HCT116 (cell line): ENCODE measurements around the gene NET1. TPM values are rescaled to one million over a fixed set of nuclear protein-coding genes. Genes with fewer than 3 reads are reported as not detected.

Source experiments
- ATAC-seq: fragments of 200-7000 bp; cut with Tn5 transposase; 2 replicates; pipeline ENCODE4 v1.9.1; 2020; ENCODE audit warnings: mild to moderate bottlenecking, moderate library complexity
- BruUV-seq: library from RNA; stranded (reverse); fragments of 400-500 nt; replicated peaks from 2 replicates; lab custom pipeline; 2021; lab: Mats Ljungman, UMichigan
- CTCF ChIA-PET: fragments of 300-600 bp; sonication (Branson Sonifier 250); formaldehyde crosslinking; loops from one replicate; lab custom pipeline; 2021; ENCODE audit warnings: antibody characterized with exemption; lab: Charles Lee
- POLR2A ChIA-PET: fragments of 300-600, 350-600 bp; sonication (Branson Sonifier 250); formaldehyde crosslinking; loops from one replicate; lab custom pipeline; 2021; ENCODE audit warnings: antibody characterized with exemption; lab: Charles Lee
- RAD21 ChIA-PET, 2 experiments: fragments of 300-600 bp; sonication (Branson Sonifier 250); formaldehyde crosslinking; loops; one replicate each; lab custom pipeline; 2023; ENCODE audit warnings: low total read pairs in 2 of 2; ENCODE audit not compliant: uncharacterized antibody in 2 of 2, unreplicated experiment in 2 of 2, low non-redundant PET in 1 of 2; lab: Charles Lee
- DNase-seq: peaks from one replicate; pipeline ENCODE4 v3.0.0-alpha.2; 2010; ENCODE audit warnings: low read depth, low spot score
- H2AFZ ChIP-seq: fragments of 200-600 bp; shearing (Covaris generic), sonication (generic); 2 replicates; pipeline ENCODE4 v1.6.1; 2017; ENCODE audit warnings: low read depth, mixed run types, mixed read lengths, antibody characterized with exemption, low read length; ENCODE audit not compliant: poor library complexity, severe bottlenecking
- H3K27ac ChIP-seq: 2 replicates; pipeline ENCODE4 v1.5.1; 2012; ENCODE audit warnings: low read depth, low read length
- H3K27me3 ChIP-seq: fragments of 200-600 bp; sonication (generic); 2 replicates; pipeline ENCODE4 v1.6.1; 2016; ENCODE audit warnings: mixed run types, low read length, mixed read lengths; ENCODE audit not compliant: insufficient read depth
- H3K36me3 ChIP-seq, 2 experiments: fragments of 200-500 bp in 1 of 2; fragments of 200-600 bp in 1 of 2; sonication (Bioruptor generic) in 1 of 2; sonication (generic) in 1 of 2; 2 replicates each; pipeline versions ENCODE4 v1.5.1 to v1.6.1; 2014 to 2016; ENCODE audit warnings: low read length in 2 of 2, inconsistent platforms in 1 of 2, mixed read lengths in 1 of 2, mixed run types in 1 of 2; ENCODE audit not compliant: insufficient read depth in 2 of 2, control insufficient read depth in 1 of 2
- H3K4me1 ChIP-seq, 2 experiments: fragments of 200-600 bp in 1 of 2; sonication (generic) in 1 of 2; 2 replicates each; pipeline versions ENCODE4 v1.5.1 to v1.6.1; 2012 to 2017; ENCODE audit warnings: low read length in 2 of 2, inconsistent platforms in 1 of 2, mild to moderate bottlenecking in 1 of 2, mixed read lengths in 1 of 2, mixed run types in 1 of 2, moderate library complexity in 1 of 2; ENCODE audit not compliant: insufficient read depth in 2 of 2, control insufficient read depth in 1 of 2
- H3K4me2 ChIP-seq: fragments of 200-600 bp; sonication (generic); 2 replicates; pipeline ENCODE4 v1.6.1; 2017; ENCODE audit warnings: mixed run types, low read length, mixed read lengths
- H3K4me3 ChIP-seq, 2 experiments: fragments of 200-600 bp in 1 of 2; sonication (generic) in 1 of 2; replicated peaks in 1 of 2; 2 replicates each; pipeline ENCODE4 v1.5.1; 2011 to 2016; ENCODE audit warnings: low read length in 2 of 2, control low read depth in 1 of 2, low read depth in 1 of 2, mild to moderate bottlenecking in 1 of 2, mixed read lengths in 1 of 2, mixed run types in 1 of 2
- H3K79me2 ChIP-seq: fragments of 200-600 bp; sonication (generic); 2 replicates; pipeline ENCODE4 v1.6.1; 2017; ENCODE audit warnings: mild to moderate bottlenecking, mixed run types, low read length, moderate library complexity, mixed read lengths; ENCODE audit not compliant: insufficient read depth
- H3K9ac ChIP-seq: fragments of 200-600 bp; sonication (generic); 2 replicates; pipeline ENCODE4 v1.6.1; 2016; ENCODE audit warnings: low read length, mixed read lengths
- H3K9me2 ChIP-seq: fragments of 200-600 bp; sonication (generic), shearing (Covaris generic); 2 replicates; pipeline ENCODE4 v1.6.1; 2017; ENCODE audit warnings: mixed run types, mild to moderate bottlenecking, moderate library complexity; ENCODE audit not compliant: insufficient read depth
- H3K9me3 ChIP-seq, 2 experiments: fragments of 200-500 bp in 1 of 2; fragments of 200-600 bp in 1 of 2; sonication (Bioruptor generic) in 1 of 2; sonication (generic) in 1 of 2; 2 replicates each; pipeline ENCODE4 v1.6.1; 2014 to 2017; ENCODE audit warnings: low read length in 2 of 2, mixed read lengths in 2 of 2, inconsistent platforms in 1 of 2, low read depth in 1 of 2, mild to moderate bottlenecking in 1 of 2, mixed run types in 1 of 2, moderate library complexity in 1 of 2; ENCODE audit not compliant: control insufficient read depth in 1 of 2, insufficient read depth in 1 of 2
- H4K20me1 ChIP-seq: fragments of 200-600 bp; sonication (generic), shearing (Covaris generic); 2 replicates; pipeline ENCODE4 v1.6.1; 2017; ENCODE audit warnings: mixed run types, mild to moderate bottlenecking, moderate library complexity; ENCODE audit not compliant: insufficient read depth
- CTCF ChIP-seq, 3 experiments: fragments of 200-600 bp in 1 of 3; sonication (generic) in 1 of 3; IDR thresholded peaks in 2 of 3; conservative IDR thresholded peaks in 1 of 3; 2 replicates each; pipeline ENCODE4 v1.5.1; 2012 to 2017; ENCODE audit warnings: low read depth in 2 of 3, low read length in 2 of 3, antibody characterized with exemption in 1 of 3, borderline replicate concordance in 1 of 3, control low read depth in 1 of 3, mild to moderate bottlenecking in 1 of 3, mixed read lengths in 1 of 3, mixed run types in 1 of 3, moderate library complexity in 1 of 3; ENCODE audit not compliant: insufficient read depth in 1 of 3
- POLR2A ChIP-seq: IDR thresholded peaks from 2 replicates; pipeline ENCODE4 v1.7.0; 2011; ENCODE audit warnings: borderline replicate concordance; ENCODE audit not compliant: insufficient read depth, insufficient read length; ENCODE audit errors: extremely low read depth
- POLR2AphosphoS5 ChIP-seq: IDR thresholded peaks from 2 replicates; pipeline ENCODE4 v1.6.1; 2011; ENCODE audit warnings: mild to moderate bottlenecking, low read depth, low read length, moderate library complexity
- SP1 ChIP-seq: IDR thresholded peaks from 2 replicates; pipeline ENCODE4 v1.6.1; 2012; ENCODE audit warnings: low read depth
- SRF ChIP-seq: IDR thresholded peaks from 2 replicates; pipeline ENCODE4 v1.6.1; 2012; ENCODE audit warnings: low read depth
- TCF7L2 ChIP-seq: IDR thresholded peaks from 2 replicates; pipeline ENCODE4 v1.7.0; 2011; ENCODE audit warnings: borderline replicate concordance, inconsistent platforms; ENCODE audit not compliant: insufficient read depth, insufficient read length; ENCODE audit errors: extremely low read depth
- YY1 ChIP-seq: IDR thresholded peaks from 2 replicates; pipeline ENCODE4 v1.6.1; 2011; ENCODE audit warnings: low read length, low read depth, moderate library complexity, mild to moderate bottlenecking; ENCODE audit not compliant: insufficient replicate concordance; ENCODE audit errors: extremely low read depth
- ZFX ChIP-seq: fragments of 450-650 bp; IDR thresholded peaks from 2 replicates; pipeline ENCODE4 v1.6.1; 2017
- ZNF274 ChIP-seq: fragments of 200-500 bp; sonication (Bioruptor generic); IDR thresholded peaks from 2 replicates; pipeline ENCODE4 v1.6.1; 2014; ENCODE audit warnings: mild to moderate bottlenecking, low read depth, low read length, inconsistent platforms
- intact Hi-C: fragments of 100-400 bp; cut with micrococcal nuclease; formaldehyde crosslinking; loops from 2 replicates; pipeline ENCODE4 v1.10.0; 2022
- total RNA-seq: library from RNA; stranded (reverse); gene quantifications from one replicate; pipeline ENCODE4 v1.2.1, GENCODE V29; 2021; ENCODE audit not compliant: unreplicated experiment
- TF ChIP-seq, protein P1 (sequence below): IDR thresholded peaks from 2 replicates; pipeline ENCODE4 v1.6.1; 2012; ENCODE audit warnings: low read depth
- TF ChIP-seq, protein P2 (sequence below): IDR thresholded peaks from 2 replicates; pipeline ENCODE4 v1.6.1; 2012
- TF ChIP-seq, protein P3 (sequence below): IDR thresholded peaks from 2 replicates; pipeline ENCODE4 v1.6.1; 2011; ENCODE audit warnings: mild to moderate bottlenecking, low read length, moderate library complexity; ENCODE audit not compliant: insufficient replicate concordance; ENCODE audit errors: extremely low read depth

Gene NET1
- total RNA-seq, 1 experiment from 2014 or later = 51.2 TPM

- TF ChIP-seq TCF7L2 = no peak
- TF ChIP-seq, protein P1, sequence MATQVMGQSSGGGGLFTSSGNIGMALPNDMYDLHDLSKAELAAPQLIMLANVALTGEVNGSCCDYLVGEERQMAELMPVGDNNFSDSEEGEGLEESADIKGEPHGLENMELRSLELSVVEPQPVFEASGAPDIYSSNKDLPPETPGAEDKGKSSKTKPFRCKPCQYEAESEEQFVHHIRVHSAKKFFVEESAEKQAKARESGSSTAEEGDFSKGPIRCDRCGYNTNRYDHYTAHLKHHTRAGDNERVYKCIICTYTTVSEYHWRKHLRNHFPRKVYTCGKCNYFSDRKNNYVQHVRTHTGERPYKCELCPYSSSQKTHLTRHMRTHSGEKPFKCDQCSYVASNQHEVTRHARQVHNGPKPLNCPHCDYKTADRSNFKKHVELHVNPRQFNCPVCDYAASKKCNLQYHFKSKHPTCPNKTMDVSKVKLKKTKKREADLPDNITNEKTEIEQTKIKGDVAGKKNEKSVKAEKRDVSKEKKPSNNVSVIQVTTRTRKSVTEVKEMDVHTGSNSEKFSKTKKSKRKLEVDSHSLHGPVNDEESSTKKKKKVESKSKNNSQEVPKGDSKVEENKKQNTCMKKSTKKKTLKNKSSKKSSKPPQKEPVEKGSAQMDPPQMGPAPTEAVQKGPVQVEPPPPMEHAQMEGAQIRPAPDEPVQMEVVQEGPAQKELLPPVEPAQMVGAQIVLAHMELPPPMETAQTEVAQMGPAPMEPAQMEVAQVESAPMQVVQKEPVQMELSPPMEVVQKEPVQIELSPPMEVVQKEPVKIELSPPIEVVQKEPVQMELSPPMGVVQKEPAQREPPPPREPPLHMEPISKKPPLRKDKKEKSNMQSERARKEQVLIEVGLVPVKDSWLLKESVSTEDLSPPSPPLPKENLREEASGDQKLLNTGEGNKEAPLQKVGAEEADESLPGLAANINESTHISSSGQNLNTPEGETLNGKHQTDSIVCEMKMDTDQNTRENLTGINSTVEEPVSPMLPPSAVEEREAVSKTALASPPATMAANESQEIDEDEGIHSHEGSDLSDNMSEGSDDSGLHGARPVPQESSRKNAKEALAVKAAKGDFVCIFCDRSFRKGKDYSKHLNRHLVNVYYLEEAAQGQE = no peak
Observed at GRCh38 chr10:5488272-5489161, 76.2 kb downstream of the NET1 start (continued).

- TF ChIP-seq POLR2A (no peak), CTCF (IDR thresholded peaks at IDR 0.05 in 2 of 3, conservative IDR thresholded peaks at IDR 0.05 in 1 of 3; ENCODE audit: borderline replicate concordance in 1 of 3, insufficient read depth in 1 of 3, low read depth in 2 of 3, low read length in 2 of 3) (no peak), POLR2AphosphoS5 (no peak), ZFX (no peak), SRF (no peak), SP1 (no peak), ZNF274 (no peak), YY1 (no peak)
- TF ChIP-seq, protein P2, sequence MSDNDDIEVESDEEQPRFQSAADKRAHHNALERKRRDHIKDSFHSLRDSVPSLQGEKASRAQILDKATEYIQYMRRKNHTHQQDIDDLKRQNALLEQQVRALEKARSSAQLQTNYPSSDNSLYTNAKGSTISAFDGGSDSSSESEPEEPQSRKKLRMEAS = no peak
- TF ChIP-seq, protein P3, sequence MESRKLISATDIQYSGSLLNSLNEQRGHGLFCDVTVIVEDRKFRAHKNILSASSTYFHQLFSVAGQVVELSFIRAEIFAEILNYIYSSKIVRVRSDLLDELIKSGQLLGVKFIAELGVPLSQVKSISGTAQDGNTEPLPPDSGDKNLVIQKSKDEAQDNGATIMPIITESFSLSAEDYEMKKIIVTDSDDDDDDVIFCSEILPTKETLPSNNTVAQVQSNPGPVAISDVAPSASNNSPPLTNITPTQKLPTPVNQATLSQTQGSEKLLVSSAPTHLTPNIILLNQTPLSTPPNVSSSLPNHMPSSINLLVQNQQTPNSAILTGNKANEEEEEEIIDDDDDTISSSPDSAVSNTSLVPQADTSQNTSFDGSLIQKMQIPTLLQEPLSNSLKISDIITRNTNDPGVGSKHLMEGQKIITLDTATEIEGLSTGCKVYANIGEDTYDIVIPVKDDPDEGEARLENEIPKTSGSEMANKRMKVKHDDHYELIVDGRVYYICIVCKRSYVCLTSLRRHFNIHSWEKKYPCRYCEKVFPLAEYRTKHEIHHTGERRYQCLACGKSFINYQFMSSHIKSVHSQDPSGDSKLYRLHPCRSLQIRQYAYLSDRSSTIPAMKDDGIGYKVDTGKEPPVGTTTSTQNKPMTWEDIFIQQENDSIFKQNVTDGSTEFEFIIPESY = no peak
- DNase-seq = no peak
- no peak for ATAC-seq
- no peak overlapping the region for H3K4me3 ChIP-seq
- no peaks in the 10 kb centered on the region for H4K20me1 ChIP-seq
- ChIA-PET RAD21 (no interaction called here), CTCF (no interaction called here), POLR2A (no interaction called here)
- H3K4me1 ChIP-seq = peaks cover 0 to 5% of the 10 kb centered on the region in 2 experiments; a peak in 1 of 4 replicates
- H3K9me2 ChIP-seq = no peaks in the 10 kb centered on the region
- no peak overlapping the region for H3K27ac ChIP-seq
- no peaks in the 10 kb centered on the region for H3K9me3 ChIP-seq
- intact Hi-C loops = no loop called here
- H2AFZ ChIP-seq = no peak overlapping the region
- no TSS peak for BruUV-seq
- no peaks in the 10 kb centered on the region for H3K36me3 ChIP-seq
- H3K27me3 ChIP-seq = no peaks in the 10 kb centered on the region
- no peak overlapping the region for H3K9ac ChIP-seq
- no peaks in the 10 kb centered on the region for H3K79me2 ChIP-seq
- no peak overlapping the region for H3K4me2 ChIP-seq
Observed at GRCh38 chr10:5490032-5490431, 77.7 kb downstream of the NET1 start.
